ENCODE measurements around the gene C1orf159. TPM values are rescaled to one million over a fixed set of nuclear protein-coding genes. Genes with fewer than 3 reads are reported as not detected.
A peak's percentile ranks its signal among the peaks of the same experiment; 100 is the strongest.

C1orf159 gene
- total and polyA plus RNA-seq, 9 of the 15 experiments (the other 6 are each of a cell fraction or from before 2014, with no cell fraction given) = 0.28 to 54.9 (median 10.6) TPM

DNA sequence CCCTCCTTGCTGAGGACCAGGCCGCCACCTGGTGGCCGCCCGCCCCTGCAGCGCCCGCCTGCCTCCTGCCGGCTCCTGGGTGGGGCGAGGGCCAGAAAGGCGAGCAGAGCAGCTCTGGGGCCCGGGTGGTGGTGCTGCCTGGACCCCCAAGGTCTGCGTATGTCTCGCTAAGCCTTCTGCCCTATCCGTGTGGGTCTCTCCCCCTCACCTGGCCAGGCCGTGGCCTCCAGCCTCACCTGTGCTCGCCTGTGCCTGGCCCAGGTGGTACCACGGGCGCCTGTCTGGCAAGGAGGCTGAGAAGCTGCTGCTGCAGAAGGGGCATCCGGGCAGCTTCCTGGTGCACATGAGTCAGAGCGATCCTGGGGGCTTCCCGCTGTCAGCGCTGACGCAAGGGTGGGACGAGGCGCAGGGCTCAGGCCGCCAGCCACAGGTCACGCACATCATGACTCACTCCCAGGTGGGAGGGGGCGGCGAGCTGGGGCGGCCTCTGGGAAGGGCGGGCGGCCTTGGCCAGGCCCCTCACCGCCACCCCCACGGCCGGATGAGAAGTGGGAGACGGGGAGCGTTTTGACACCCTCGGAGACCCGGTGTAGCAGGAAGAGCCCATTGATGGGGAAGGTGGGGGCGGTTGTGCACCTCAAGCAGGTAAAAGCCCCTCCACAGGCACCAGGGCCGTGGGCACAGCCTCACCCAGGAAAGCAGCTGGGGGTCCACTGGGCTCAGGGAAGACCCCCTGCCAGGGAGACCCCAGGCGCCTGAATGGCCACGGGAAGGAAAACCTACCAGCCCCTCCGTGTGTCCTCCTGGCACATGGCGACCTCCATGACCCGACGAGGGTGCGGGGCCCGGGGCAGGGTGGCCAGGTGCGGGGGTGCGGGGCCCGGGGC is 51.7 kb downstream of the C1orf159 start (continued):
- TF ChIP-seq ZBTB7A (IDR thresholded peaks at IDR 0.05; ENCODE audit: borderline replicate concordance, control insufficient read depth, low read depth, low read length) (peak; percentile 94), DMBX1 (CRISPR knock-in tag; IDR thresholded peaks at IDR 0.05; ENCODE audit: borderline replicate concordance) (no peak), CBFA2T2 (conservative IDR thresholded peaks at IDR 0.05) (0 out of 2 replicates have a peak, but pooled peaks have one; percentile 30), RHOXF2B (CRISPR knock-in tag; conservative IDR thresholded peaks at IDR 0.05) (no peak), NBN (IDR thresholded peaks at IDR 0.05; ENCODE audit: low read depth) (peak; percentile 35; the same call in 1 of the 2 replicates), ZNF263 (CRISPR knock-in tag; IDR thresholded peaks at IDR 0.05; ENCODE audit: borderline replicate concordance) (peak; percentile 60; the same call in 1 of the 2 replicates), ZNF143 (CRISPR knock-in tag; IDR thresholded peaks at IDR 0.05) (0 out of 2 replicates have a peak, but pooled peaks have one; percentile 31), TEAD2 (tag; IDR thresholded peaks at IDR 0.05) (no peak), RB1 (IDR thresholded peaks at IDR 0.05; ENCODE audit: low read depth) (peak; percentile 90), ZFP36 (IDR thresholded peaks at IDR 0.05; ENCODE audit: low read depth, low read length, partially characterized antibody) (no peak), MAFK (IDR thresholded peaks at IDR 0.05; ENCODE audit: low read length) (no peak), FOXP1 (CRISPR knock-in tag; IDR thresholded peaks at IDR 0.05) (peak; percentile 49; the same call in 1 of the 2 replicates), BHLHE40 (IDR thresholded peaks at IDR 0.05; ENCODE audit: low read length) (peak; percentile 82), TAF7 (tag; IDR thresholded peaks at IDR 0.05) (no peak), ZNF589 (CRISPR knock-in tag; IDR thresholded peaks at IDR 0.05; ENCODE audit: low read depth) (no peak)
- TF ChIP-seq, protein P1, sequence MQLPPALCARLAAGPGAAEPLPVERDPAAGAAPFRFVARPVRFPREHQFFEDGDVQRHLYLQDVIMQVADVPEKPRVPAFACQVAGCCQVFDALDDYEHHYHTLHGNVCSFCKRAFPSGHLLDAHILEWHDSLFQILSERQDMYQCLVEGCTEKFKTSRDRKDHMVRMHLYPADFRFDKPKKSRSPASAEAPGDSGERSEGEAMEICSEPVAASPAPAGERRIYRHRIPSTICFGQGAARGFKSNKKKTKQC (CRISPR knock-in tag; IDR thresholded peaks at IDR 0.05) = peak; percentile 84
- TF ChIP-seq, protein P2, sequence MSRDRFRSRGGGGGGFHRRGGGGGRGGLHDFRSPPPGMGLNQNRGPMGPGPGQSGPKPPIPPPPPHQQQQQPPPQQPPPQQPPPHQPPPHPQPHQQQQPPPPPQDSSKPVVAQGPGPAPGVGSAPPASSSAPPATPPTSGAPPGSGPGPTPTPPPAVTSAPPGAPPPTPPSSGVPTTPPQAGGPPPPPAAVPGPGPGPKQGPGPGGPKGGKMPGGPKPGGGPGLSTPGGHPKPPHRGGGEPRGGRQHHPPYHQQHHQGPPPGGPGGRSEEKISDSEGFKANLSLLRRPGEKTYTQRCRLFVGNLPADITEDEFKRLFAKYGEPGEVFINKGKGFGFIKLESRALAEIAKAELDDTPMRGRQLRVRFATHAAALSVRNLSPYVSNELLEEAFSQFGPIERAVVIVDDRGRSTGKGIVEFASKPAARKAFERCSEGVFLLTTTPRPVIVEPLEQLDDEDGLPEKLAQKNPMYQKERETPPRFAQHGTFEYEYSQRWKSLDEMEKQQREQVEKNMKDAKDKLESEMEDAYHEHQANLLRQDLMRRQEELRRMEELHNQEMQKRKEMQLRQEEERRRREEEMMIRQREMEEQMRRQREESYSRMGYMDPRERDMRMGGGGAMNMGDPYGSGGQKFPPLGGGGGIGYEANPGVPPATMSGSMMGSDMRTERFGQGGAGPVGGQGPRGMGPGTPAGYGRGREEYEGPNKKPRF (IDR thresholded peaks at IDR 0.05; ENCODE audit: low read depth, low read length) = no peak
